Measurements from ENCODE around the gene SGPL1. TPM values are rescaled to one million over a fixed set of nuclear protein-coding genes. Genes with fewer than 3 reads are reported as not detected.

SGPL1 gene
- total RNA-seq, 1 donor: 26.3 TPM

GRCh38 chr10:70837660-70838059, 21.9 kb downstream of the SGPL1 start:
- no peak for TF ChIP-seq CTCF (IDR thresholded peaks at IDR 0.05; ENCODE audit: insufficient read depth, low read length)
- H3K4me3 ChIP-seq (ENCODE audit: low read depth, low read length): no peak overlapping the region
- no peak for DNase-seq (ENCODE audit: low read depth)

GRCh38 chr10:70838270-70838805, 22.6 kb downstream of the SGPL1 start:
- DNase-seq (ENCODE audit: low read depth): no peak
- H3K4me3 ChIP-seq (ENCODE audit: low read depth, low read length): no peak overlapping the region

GRCh38 chr10:70840836-70841235, 25.1 kb downstream of the SGPL1 start:
- no peak overlapping the region for H3K4me3 ChIP-seq (ENCODE audit: low read depth, low read length)
- no peak for TF ChIP-seq CTCF (IDR thresholded peaks at IDR 0.05; ENCODE audit: insufficient read depth, low read length)

More at GRCh38 chr10:70838270-70838805, 22.6 kb downstream of the SGPL1 start:
- TF ChIP-seq CTCF (IDR thresholded peaks at IDR 0.05; ENCODE audit: insufficient read depth, low read length): no peak

GRCh38 chr10:70843333-70843732, 27.6 kb downstream of the SGPL1 start:
- no peak for DNase-seq (ENCODE audit: low read depth)
- TF ChIP-seq CTCF (IDR thresholded peaks at IDR 0.05; ENCODE audit: insufficient read depth, low read length): no peak
- no peak overlapping the region for H3K4me3 ChIP-seq (ENCODE audit: low read depth, low read length)

More at GRCh38 chr10:70840836-70841235, 25.1 kb downstream of the SGPL1 start:
- DNase-seq (ENCODE audit: low read depth): no peak

- TF ChIP-seq CTCF (IDR thresholded peaks at IDR 0.05; ENCODE audit: insufficient read depth, low read length): no peak
- no peak for DNase-seq (ENCODE audit: low read depth)
- no peak overlapping the region for H3K4me3 ChIP-seq (ENCODE audit: low read depth, low read length)
These were observed 28.2 kb downstream of the SGPL1 start for GRCh38 chr10:70843776-70844489.

GRCh38 chr10:70845256-70845655, 29.5 kb downstream of the SGPL1 start:
- H3K4me3 ChIP-seq (ENCODE audit: low read depth, low read length): no peak overlapping the region
- DNase-seq (ENCODE audit: low read depth): no peak
- no peak for TF ChIP-seq CTCF (IDR thresholded peaks at IDR 0.05; ENCODE audit: insufficient read depth, low read length)
